ENCODE results near the gene ZSCAN23. TPM values are rescaled to one million over a fixed set of nuclear protein-coding genes. Genes with fewer than 3 reads are reported as not detected.

ZSCAN23 gene
- total and polyA plus RNA-seq, 2 of the 8 experiments (the other 6 are each of a cell fraction or from before 2014, with no cell fraction given), result 0.74 to 5.3 TPM

GRCh38 chr6:28413681-28414080 is 29.6 kb downstream of the ZSCAN23 start (continued):
- TF ChIP-seq RXRA (IDR thresholded peaks at IDR 0.05; ENCODE audit: insufficient read depth, low read depth, low read length) (no peak), KDM5A (IDR thresholded peaks at IDR 0.05; ENCODE audit: low read length) (no peak), SUZ12 (IDR thresholded peaks at IDR 0.05; ENCODE audit: low read length) (no peak)

All from H1 (cell line).